WERI-Rb-1 (cell line): ENCODE measurements around the gene LIN52.

Experiments
- DNase-seq: peaks from one replicate; pipeline ENCODE4 v3.0.0-alpha.2; 2020
- H3K27ac ChIP-seq: fragments of 250-450 bp; sonication (Bioruptor Pico); 2 replicates; pipeline ENCODE4 v1.5.1; 2020; ENCODE audit warnings: mild to moderate bottlenecking, moderate library complexity
- H3K27me3 ChIP-seq: fragments of 250-450 bp; sonication (Bioruptor Pico); 2 replicates; pipeline ENCODE4 v1.5.1; 2021; ENCODE audit warnings: mild to moderate bottlenecking, low read depth, moderate library complexity; ENCODE audit not compliant: insufficient read depth, severe bottlenecking
- H3K36me3 ChIP-seq: fragments of 250-450 bp; sonication (Bioruptor Pico); 2 replicates; pipeline ENCODE4 v1.5.1; 2020; ENCODE audit warnings: mild to moderate bottlenecking, moderate library complexity
- H3K4me3 ChIP-seq: 2 replicates; pipeline ENCODE4 v1.5.1; 2011; ENCODE audit warnings: low read depth, mild to moderate bottlenecking, control low read depth, low read length
- H3K9me3 ChIP-seq: fragments of 250-450 bp; sonication (Bioruptor Pico); 2 replicates; pipeline ENCODE4 v1.5.1; 2021; ENCODE audit warnings: mild to moderate bottlenecking, moderate library complexity; ENCODE audit not compliant: severe bottlenecking
- TF ChIP-seq, protein P1 (sequence below): IDR thresholded peaks from 2 replicates; pipeline ENCODE4 v1.5.1; 2011; ENCODE audit warnings: low read depth, mild to moderate bottlenecking, control low read depth, inconsistent platforms, low read length

LIN52 gene

DNA sequence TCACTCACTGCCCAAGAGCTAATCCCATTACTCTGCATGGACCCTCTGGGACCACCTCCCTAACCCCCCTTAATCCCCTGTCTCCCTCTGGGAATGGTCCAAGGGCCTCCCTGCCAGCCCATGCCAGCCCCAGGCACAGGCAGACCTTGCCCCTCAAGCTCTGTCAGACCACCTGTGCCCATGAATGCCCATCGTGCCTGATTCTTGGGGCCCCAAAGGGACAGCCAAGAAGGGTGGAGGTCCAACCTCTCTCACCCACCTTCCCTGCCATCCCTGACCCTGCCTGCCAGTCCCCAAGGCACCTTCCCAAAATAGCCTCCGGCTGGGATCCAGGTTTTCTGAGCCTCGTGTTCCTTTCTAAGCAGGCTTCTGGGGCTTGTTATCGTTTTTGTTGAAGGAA, 133.7 kb downstream of the LIN52 start:
- H3K27me3 ChIP-seq, result no peaks in the 10 kb centered on the region
- H3K9me3 ChIP-seq, result no peaks in the 10 kb centered on the region
- no peak overlapping the region for H3K27ac ChIP-seq
- H3K4me3 ChIP-seq, result no peak overlapping the region
- TF ChIP-seq, protein P1, sequence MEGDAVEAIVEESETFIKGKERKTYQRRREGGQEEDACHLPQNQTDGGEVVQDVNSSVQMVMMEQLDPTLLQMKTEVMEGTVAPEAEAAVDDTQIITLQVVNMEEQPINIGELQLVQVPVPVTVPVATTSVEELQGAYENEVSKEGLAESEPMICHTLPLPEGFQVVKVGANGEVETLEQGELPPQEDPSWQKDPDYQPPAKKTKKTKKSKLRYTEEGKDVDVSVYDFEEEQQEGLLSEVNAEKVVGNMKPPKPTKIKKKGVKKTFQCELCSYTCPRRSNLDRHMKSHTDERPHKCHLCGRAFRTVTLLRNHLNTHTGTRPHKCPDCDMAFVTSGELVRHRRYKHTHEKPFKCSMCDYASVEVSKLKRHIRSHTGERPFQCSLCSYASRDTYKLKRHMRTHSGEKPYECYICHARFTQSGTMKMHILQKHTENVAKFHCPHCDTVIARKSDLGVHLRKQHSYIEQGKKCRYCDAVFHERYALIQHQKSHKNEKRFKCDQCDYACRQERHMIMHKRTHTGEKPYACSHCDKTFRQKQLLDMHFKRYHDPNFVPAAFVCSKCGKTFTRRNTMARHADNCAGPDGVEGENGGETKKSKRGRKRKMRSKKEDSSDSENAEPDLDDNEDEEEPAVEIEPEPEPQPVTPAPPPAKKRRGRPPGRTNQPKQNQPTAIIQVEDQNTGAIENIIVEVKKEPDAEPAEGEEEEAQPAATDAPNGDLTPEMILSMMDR, result no peak
- no peak for DNase-seq
- H3K36me3 ChIP-seq, result no peaks in the 10 kb centered on the region

GRCh38 chr14:74219277-74220205, 134.8 kb downstream of the LIN52 start:
- TF ChIP-seq, protein P1, result no peak
- Histone ChIP-seq H3K36me3 (no peaks in the 10 kb centered on the region), H3K27me3 (no peaks in the 10 kb centered on the region), H3K4me3 (no peak overlapping the region), H3K9me3 (no peaks in the 10 kb centered on the region), H3K27ac (no peak overlapping the region)
- DNase-seq, result no peak

- H3K4me3 ChIP-seq, result no peak overlapping the region
- H3K36me3 ChIP-seq, result no peaks in the 10 kb centered on the region
- no peaks in the 10 kb centered on the region for H3K27me3 ChIP-seq
- TF ChIP-seq, protein P1, result no peak
- no peaks in the 10 kb centered on the region for H3K9me3 ChIP-seq
- H3K27ac ChIP-seq, result peak overlapping the region; percentile 37; the same call in 1 of the 2 replicates
- DNase-seq, result no peak
These were observed 136.2 kb downstream of the LIN52 start for GRCh38 chr14:74220991-74221390.

- Histone ChIP-seq H3K27me3 (no peaks in the 10 kb centered on the region), H3K9me3 (no peaks in the 10 kb centered on the region), H3K4me3 (peak overlapping the region; percentile 7; the same call in 1 of the 2 replicates), H3K27ac (peak overlapping the region; percentile 37), H3K36me3 (no peaks in the 10 kb centered on the region)
- peak; percentile 62 for DNase-seq
- TF ChIP-seq, protein P1, result no peak
These were observed 137.0 kb downstream of the LIN52 start for GRCh38 chr14:74221741-74222140.

- H3K36me3 ChIP-seq, result no peaks in the 10 kb centered on the region
- TF ChIP-seq, protein P1, result no peak
- no peaks in the 10 kb centered on the region for H3K27me3 ChIP-seq
- H3K4me3 ChIP-seq, result no peak overlapping the region
- peak overlapping the region; percentile 37 for H3K27ac ChIP-seq
- no peaks in the 10 kb centered on the region for H3K9me3 ChIP-seq
- DNase-seq, result peak; percentile 29
These were observed 138.3 kb downstream of the LIN52 start for GRCh38 chr14:74223016-74223415.
